GM18511 (cell line): Measurements from ENCODE around the gene SPATA31D1.
"Not testable (repeated sequence)": the region's sequence is repeated elsewhere in the genome, so short reads cannot be mapped to it uniquely, and the experiment has no call there.

Experiments used
- ATAC-seq: cut with Tn5 transposase; IDR thresholded peaks from one replicate; pipeline ENCODE4 v1.9.1; 2021; ENCODE audit warnings: mild to moderate bottlenecking, moderate library complexity; ENCODE audit not compliant: unreplicated experiment

The SPATA31D1 gene

GRCh38 chr9:81988472-81988871 lies at the start of gene SPATA31D1:
SPATA31D1 (plus strand) TSS chr9:81988772; CDS start chr9:81988819, 47 bp downstream.
- ATAC-seq: not testable (repeated sequence)

DNA sequence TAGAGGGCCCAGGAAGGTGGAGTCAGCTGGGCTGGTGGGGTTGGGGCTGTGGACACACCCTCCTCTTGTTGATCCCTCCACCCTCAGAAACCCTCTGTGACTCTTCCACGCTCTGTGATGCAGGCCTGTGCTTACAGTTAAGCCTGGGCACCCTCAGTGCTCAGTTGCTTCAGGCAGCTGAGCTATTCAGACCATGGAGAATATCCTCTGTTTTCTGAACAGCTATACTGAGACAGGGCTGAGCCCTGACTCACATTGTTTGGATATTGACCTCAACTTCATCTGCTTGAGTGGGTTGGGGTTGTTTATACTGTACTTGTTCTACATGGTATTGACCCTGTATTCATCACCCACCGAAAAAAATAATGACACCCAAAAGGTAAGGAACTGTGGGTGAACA lies 45.2 kb upstream of the SPATA31D1 start, which contains the start of gene SPATA31D3:
Gene SPATA31D3, plus strand, starts transcription at position 108 of the 400 bp plus-strand sequence. Its CDS starts 86 bp downstream, at position 194.
- ATAC-seq: not testable (repeated sequence)

GRCh38 chr9:81948650-81949049 lies 39.9 kb upstream of the SPATA31D1 start:
- not testable (repeated sequence) for ATAC-seq

GRCh38 chr9:81953096-81953495 lies 35.5 kb upstream of the SPATA31D1 start:
- ATAC-seq: no peak

DNA sequence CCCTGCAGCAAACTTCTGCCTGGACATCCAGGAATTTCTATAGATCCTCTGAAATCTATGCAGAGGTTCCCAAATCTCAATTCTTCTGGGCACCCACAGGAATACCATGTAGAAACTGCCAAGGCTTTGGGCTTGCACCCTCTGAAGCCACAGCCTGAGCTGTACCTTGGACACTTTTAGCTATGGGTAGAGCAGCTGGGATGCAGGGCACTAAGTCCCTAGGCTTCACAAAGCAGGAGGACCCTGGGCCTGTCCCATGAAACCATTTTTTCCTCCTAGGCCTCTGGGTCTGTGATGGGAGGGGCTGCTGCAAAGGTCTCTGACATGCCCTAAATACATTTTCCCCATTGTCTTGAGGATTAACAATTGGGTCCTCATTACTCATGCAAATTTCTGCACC lies 32.9 kb upstream of the SPATA31D1 start:
- ATAC-seq: no peak

DNA sequence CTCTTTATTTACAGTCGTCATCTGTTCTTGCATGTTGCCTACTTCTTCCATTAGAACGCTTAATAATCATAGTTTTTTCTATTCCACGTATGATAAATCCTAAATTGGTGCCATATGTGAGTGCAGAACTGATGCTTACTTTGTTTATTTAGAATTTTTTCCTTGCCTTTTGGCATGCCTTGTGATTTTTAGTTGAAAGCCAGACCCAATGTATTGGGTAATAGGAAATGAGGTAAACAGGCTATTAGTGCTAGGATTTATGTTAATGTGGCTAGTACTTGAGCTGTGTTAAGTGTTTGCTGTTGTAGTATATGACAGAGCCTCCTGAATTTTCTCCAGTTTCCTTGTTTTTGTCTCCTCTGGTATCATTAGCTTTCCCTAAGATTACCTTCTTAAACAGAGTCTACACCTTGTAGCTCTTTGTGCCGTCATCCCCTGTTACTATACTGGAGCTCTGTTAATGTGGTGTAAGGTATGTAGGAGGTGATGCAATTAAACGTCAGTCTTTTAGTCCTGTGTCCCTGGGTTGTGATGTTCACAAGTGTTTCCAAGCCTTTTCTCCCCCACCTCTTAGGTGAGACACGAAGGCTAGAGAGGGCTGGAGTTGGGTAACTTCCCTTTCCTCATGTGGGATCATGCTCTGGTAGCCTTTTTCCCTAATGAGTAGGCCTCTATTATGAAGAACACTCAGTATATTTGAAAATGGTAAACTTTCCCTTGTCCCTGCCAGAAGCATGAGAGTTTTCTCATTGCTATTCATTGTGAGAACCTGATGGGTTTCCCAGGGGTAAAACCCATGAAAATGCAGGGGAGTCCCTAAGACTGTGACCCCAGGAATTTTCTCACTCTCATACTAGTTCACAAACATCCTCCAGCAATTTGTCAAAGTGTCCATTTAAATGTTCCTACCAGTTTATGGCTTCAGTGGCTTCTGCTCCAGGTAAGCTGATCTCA lies 24.1 kb upstream of the SPATA31D1 start:
- ATAC-seq: no peak

GRCh38 chr9:81968026-81968425 lies 20.5 kb upstream of the SPATA31D1 start:
- no peak for ATAC-seq

DNA sequence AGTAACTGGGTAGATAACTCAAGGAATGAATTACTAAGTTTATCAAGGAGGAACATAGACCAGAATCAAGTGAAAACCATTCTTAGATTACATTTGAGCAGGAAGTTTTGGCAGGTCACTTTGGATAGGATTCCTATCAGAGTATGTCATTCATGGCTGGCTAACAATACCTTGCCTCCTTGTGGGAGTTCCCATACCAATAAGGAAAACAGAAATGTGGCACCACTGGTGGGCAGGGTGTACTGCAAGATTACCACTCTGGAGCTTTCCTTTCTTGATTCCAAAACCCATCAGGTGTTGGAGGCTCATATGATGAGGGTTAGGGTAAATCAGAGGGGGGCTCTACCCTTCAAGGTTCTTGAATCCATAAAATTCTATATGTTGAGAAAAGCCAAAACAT lies 18.6 kb upstream of the SPATA31D1 start:
- no peak for ATAC-seq

DNA sequence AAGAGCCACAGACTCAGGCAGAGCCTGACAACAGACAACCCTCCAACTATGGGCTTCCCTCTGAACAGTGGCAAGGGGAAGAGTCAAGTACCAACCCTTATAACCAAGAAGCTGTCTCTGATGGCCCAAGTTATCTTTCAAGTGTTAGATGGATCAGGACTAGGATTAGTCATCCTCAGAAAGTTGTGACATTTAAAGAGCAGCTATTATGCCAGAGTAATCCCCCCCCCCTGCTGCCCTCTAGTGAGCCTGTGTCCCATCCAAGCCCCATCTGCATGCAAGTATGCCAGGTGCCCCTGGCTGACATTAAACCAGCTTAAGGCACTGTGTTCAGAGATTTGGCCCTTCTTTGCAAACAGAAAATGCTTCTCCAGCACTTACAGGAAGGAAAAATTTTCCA lies 16.8 kb upstream of the SPATA31D1 start:
- no peak for ATAC-seq

DNA sequence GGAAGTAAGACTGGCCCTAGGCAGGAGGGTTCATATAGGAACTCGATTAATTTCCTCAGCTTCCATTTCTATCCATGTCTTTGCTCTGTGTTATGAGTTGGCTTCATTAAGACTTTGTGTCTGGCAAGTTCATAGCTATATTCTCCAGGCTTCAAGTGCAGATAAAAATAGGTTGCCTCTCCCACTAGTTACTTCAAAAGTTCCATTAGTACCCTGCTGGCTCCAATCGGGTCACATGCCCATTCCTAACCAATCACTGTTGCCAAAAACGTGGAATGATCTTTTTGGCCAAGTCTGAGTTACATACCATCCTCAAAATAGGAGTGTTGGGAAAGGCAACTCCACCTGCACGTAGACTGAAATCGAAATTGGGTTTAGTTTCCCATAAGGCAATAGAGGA lies 13.8 kb upstream of the SPATA31D1 start:
- ATAC-seq: no peak

DNA sequence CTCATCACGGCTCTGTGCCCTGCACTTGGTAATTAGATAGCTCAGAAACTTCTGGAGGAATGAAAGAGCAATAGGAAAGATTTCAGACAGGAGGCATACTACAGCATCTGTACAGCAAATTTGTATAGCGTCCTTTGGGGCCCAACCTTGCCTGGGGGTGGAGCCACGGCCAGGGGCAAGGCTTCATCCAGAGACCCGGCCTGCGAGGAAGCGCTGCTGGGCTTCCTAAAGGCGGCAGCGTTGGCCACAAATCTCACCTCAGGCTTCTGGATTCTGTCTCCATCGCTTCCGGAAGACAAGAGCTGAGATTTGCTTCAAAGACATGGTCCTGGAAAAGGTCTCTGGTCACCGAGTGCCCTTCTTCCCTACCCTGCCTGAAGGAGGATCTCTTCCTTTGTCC lies 12.2 kb upstream of the SPATA31D1 start:
- ATAC-seq: no peak

- ATAC-seq: peak; percentile 87
Measured at GRCh38 chr9:81979196-81979595, 9.4 kb upstream of the SPATA31D1 start.

- ATAC-seq: no peak
Measured at GRCh38 chr9:81980568-81980967, 8.0 kb upstream of the SPATA31D1 start.

- ATAC-seq: no peak
Measured at GRCh38 chr9:81981883-81982282, 6.7 kb upstream of the SPATA31D1 start.

- no peak for ATAC-seq
Measured at GRCh38 chr9:81984928-81985327, 3.6 kb upstream of the SPATA31D1 start.

GRCh38 chr9:81986051-81986450 lies 2.5 kb upstream of the SPATA31D1 start:
- no peak for ATAC-seq

DNA sequence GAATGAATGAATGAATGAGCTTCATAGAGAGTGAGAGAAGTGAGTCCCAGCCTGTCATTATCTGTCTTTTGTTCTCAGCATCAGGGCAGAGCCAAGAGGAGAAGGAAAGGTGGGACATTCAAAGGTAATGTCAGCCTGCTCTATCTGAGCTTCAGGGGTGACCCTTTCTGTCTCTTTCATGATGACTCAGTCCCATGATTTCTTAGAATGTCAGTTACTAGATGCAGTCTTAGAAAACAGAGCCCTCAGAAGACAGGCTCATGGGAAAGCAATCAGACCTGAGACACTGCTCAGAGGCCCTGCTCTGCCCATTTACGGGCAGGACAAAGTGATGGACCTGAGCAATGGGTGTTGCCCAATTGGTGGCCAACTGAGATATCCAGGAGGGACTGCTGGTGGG lies 1.1 kb downstream of the SPATA31D1 start:
- peak; percentile 48 for ATAC-seq

DNA sequence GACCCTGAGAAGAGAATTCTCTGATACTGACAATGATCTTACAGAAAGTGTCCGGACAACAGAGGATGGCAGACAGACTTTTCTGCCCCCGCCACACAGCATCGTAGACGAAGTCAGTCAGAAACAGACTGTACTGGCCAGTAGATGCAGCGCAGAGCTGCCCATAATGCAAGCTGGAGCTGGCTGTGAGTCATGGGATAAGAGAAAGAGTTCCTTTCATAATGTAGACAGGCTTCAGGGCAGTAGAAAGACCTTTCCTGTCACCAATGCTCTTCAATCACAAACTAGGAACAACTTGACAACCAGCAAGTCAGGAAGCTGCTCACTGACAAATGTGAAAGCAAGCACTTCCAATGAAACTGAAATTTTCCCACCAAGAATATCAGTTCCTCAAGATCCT lies 5.1 kb downstream of the SPATA31D1 start:
- ATAC-seq: no peak

DNA sequence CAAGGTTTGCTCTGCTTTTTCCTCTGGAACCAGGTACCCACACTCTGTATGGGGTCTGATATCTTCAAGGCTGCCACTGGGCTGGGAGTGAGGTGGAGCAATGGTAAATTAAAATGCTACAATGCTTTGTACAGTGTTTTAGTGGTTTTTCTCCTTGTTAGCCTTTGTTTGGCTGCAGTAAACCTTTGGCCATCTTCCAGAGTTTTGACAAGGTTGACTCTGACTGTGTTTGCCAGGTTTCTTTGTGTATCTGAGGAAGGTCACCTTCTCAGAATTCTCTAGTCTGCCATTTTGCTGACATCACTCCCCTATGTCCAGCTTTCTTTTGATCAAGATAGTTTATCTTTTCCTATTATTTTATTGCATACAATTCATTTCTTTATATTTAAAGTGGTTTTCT lies 11.2 kb downstream of the SPATA31D1 start:
- ATAC-seq: no peak

GRCh38 chr9:82010711-82011110 lies 22.1 kb downstream of the SPATA31D1 start:
- ATAC-seq: no peak

GRCh38 chr9:82011133-82011532 lies 22.6 kb downstream of the SPATA31D1 start:
- no peak for ATAC-seq

- ATAC-seq: no peak
Measured at GRCh38 chr9:82012276-82012675, 23.7 kb downstream of the SPATA31D1 start.
